Dedifferentiated amniotic fluid mesenchymal stem cell (primary cell): Measurements from ENCODE around the gene KIAA1191.
"Not testable (repeated sequence)": the region's sequence is repeated elsewhere in the genome, so short reads cannot be mapped to it uniquely, and the experiment has no call there.

ENCODE experiments used
- DNase-seq: peaks from one replicate; pipeline ENCODE4 v3.0.0-alpha.2; 2016; ENCODE audit errors: extremely low spot score

The KIAA1191 gene

DNA sequence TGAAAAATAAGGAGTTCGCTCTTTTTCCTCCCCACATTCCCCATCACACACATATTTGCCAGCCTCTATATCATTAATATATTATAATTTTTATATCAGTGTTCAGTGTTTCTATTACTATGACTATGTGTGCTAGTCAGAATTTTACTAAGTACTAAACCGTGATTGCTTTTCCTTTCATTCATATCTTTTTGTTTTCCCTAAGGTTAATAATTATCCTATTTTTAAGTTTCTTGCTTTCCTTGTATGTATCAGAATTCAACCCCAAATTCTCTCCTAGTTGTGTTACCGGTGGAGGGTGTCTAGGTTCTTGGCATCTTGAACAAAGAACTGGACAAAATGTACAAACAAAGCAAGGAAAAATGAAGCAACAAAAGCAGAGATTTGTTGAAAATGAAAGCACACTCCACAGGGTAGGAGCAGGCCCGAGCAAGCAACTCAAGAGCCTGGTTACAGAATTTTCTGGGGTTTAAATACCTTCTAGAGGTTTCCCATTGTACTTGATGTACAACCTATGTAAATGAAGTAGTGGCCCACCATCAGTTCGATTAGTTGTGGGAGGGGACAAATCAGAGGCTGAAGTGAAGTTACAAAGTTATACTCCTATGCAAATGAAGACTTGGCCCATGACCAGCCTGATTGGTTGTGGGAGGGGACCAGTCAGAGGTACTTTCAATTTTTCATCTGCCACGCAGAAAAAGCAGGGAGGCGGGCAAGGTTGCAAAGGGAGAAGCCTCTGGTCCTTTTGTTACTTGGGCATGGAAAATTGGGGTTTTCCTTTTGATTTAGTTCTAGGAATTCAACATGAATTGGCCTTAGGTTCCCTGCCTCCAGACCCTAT, 43.8 kb downstream of the KIAA1191 start:
- DNase-seq, result no peak

DNA sequence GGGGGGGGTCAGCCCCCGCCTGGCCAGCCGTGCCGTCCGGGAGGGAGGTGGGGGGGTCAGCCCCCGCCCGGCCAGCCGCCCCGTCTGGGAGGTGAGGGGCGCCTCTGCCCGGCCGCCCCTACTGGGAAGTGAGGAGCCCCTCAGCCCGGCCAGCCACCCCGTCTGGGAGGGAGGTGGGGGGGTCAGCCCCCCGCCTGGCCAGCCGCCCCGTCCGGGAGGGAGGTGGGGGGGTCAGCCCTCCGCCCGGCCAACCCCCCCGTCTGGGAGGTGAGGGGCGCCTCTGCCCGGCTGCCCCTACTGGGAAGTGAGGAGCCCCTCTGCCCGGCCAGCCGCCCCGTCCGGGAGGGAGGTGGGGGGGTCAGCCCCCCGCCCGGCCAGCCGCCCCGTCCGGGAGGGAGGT, 56.2 kb downstream of the KIAA1191 start:
- not testable (repeated sequence) for DNase-seq
